Epithelial cell of esophagus (primary cell): ENCODE measurements around the gene SERGEF.

Experiments
- DNase-seq: peaks from one replicate; pipeline ENCODE4 v3.0.0; 2010; ENCODE audit warnings: low read depth
- H3K4me3 ChIP-seq: 2 replicates; pipeline ENCODE4 v1.5.1; 2011; ENCODE audit warnings: mild to moderate bottlenecking, low read length, control low read depth
- CTCF ChIP-seq: IDR thresholded peaks from 2 replicates; pipeline ENCODE4 v1.5.1; 2011; ENCODE audit warnings: low read depth, mild to moderate bottlenecking, low read length, control low read depth, inconsistent platforms; ENCODE audit not compliant: insufficient read depth; ENCODE audit errors: missing control alignments

The SERGEF gene

DNA sequence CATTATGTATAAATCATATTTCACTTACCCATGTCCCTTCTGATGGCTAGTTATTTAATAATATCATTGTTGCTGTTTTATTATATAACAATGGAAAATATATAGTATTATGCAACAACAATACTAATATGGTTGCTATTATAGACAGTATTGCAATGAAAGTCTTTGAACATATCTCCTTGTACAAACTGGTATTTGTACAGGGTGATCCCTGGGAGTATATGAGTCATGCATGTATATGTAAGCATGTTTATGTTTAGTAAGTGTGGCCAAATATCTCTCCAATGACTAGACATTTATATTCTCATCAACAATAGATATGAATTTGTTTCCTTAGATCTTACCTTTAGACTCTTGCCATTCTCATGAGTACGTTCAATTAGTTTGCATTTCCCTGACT is 222.4 kb downstream of the SERGEF start:
- H3K4me3 ChIP-seq, result no peak overlapping the region
- peak; percentile 93 for DNase-seq
- TF ChIP-seq CTCF, result no peak

DNA sequence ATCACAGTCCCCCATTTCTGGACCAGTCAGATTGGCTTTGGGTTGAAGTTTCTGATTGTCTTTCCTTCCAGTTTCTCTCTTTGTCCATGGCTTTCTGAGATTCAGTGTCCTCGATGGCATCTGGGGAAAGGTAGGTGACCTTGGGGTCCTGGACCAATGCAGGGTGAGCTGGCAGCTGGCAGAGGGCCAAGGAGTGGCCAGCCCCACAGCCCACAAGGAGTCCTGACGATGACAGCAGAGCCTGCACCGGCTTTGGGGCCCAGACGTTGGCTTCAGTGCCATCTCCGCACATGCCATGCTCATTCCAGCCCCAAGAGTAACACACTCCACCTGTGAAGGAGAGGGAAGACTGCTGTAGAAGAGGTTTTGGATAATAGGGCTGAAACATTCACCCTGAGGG is 224.8 kb downstream of the SERGEF start:
- no peak for DNase-seq
- no peak overlapping the region for H3K4me3 ChIP-seq
- TF ChIP-seq CTCF, result no peak

DNA sequence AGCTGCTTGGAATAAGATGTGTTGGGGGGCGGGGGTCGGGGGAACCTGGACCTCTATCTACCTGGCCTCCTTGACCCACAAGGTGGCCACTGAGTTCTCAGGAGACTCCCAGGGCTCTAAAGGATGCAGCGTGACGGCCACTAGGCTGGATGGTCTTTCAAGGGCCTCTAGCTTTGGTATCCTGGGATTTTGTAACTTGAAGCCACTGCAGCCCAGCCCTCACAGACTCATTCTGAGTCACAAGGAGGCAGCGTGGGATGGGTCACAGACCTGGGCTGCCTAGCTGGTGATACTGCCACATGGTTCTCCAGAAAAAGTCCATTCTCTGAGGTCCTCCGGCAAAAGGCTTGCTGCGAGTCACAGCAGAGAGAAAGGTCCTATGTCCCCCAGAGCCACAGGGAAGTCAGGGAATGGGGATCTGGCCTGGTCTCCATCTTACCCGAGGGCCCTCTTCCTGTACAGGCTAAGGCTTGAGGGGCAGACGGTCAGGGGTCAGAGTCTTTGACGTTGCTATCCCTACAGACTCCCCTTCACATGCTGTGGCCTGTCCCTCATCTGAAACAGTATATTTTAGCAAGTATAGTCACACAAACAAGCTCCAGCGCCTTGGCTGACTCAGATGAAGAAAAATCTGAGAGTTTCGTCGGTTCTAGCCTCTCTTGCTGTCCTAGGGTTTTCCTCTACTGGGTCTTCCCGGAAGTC is 225.9 kb downstream of the SERGEF start:
- peak; percentile 96 for DNase-seq
- no peak overlapping the region for H3K4me3 ChIP-seq
- no peak for TF ChIP-seq CTCF

- H3K4me3 ChIP-seq, result no peak overlapping the region
- DNase-seq, result no peak
- TF ChIP-seq CTCF, result no peak
Observed at GRCh38 chr11:17783878-17784277, 229.0 kb downstream of the SERGEF start.

GRCh38 chr11:17782603-17783337 is 230.1 kb downstream of the SERGEF start:
- TF ChIP-seq CTCF, result no peak
- no peak overlapping the region for H3K4me3 ChIP-seq
- DNase-seq, result no peak

DNA sequence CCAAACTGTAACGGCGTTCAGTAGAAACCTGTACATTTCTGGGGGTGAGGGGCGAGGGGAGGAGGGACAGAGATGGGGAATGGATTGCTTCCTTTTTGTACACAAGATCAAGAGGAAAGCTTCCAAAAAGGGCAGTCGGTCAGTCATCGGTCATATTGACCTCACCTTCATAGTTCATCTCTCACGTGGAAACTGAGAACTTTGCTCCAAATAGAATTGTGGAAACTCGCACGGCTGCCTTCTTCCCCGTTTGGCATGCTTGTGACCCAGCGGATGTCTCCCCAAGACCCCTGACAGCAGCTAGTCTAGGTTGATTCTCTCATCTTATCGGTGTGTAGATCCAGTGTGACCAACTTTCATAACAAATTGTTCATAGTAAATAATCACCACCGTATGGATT is 230.7 kb downstream of the SERGEF start:
- no peak for DNase-seq
- TF ChIP-seq CTCF, result no peak
- no peak overlapping the region for H3K4me3 ChIP-seq
